ENCODE measurements around the gene SND1.

Gene SND1

GRCh38 chr7:128128401-128128800, 476.4 kb downstream of the SND1 start:
- no peak for DNase-seq

GRCh38 chr7:128129224-128129864, 477.4 kb downstream of the SND1 start:
- no peak for DNase-seq

- DNase-seq = no peak
Observed at GRCh38 chr7:128131115-128131514, 479.1 kb downstream of the SND1 start.

GRCh38 chr7:128131731-128132130, 479.7 kb downstream of the SND1 start:
- DNase-seq = no peak

GRCh38 chr7:128132426-128133069, 480.6 kb downstream of the SND1 start:
- no peak for DNase-seq

- DNase-seq = no peak
Observed at GRCh38 chr7:128135159-128135514, 483.1 kb downstream of the SND1 start.

- DNase-seq = peak; percentile 17
Observed at GRCh38 chr7:128135515-128136214, 483.7 kb downstream of the SND1 start.

- no peak for DNase-seq
Observed at GRCh38 chr7:128136215-128136597, 484.2 kb downstream of the SND1 start.

GRCh38 chr7:128137181-128137580, 485.2 kb downstream of the SND1 start:
- DNase-seq = no peak

GRCh38 chr7:128139406-128139805, 487.4 kb downstream of the SND1 start:
- DNase-seq = no peak

GRCh38 chr7:128141683-128142195, 489.7 kb downstream of the SND1 start:
- DNase-seq = no peak
